HG03064 (cell line): ENCODE results near the gene PKD1L1.
"Not testable (repeated sequence)": the region's sequence is repeated elsewhere in the genome, so short reads cannot be mapped to it uniquely, and the experiment has no call there.

Experiments
- ATAC-seq: cut with Tn5 transposase; IDR thresholded peaks from one replicate; pipeline ENCODE4 v1.9.1; 2021; ENCODE audit warnings: low read depth; ENCODE audit not compliant: unreplicated experiment

PKD1L1 gene

GRCh38 chr7:47775238-47775637, 173.0 kb downstream of the PKD1L1 start:
- ATAC-seq = no peak

- ATAC-seq = no peak
Observed at GRCh38 chr7:47772492-47772891, 175.8 kb downstream of the PKD1L1 start.

- no peak for ATAC-seq
Observed at GRCh38 chr7:47771990-47772360, 176.3 kb downstream of the PKD1L1 start.

- no peak for ATAC-seq
Observed at GRCh38 chr7:47771336-47771989, 176.8 kb downstream of the PKD1L1 start.

- ATAC-seq = no peak
Observed at GRCh38 chr7:47766126-47766525, 182.1 kb downstream of the PKD1L1 start.

- ATAC-seq = no peak
Observed at GRCh38 chr7:47765373-47765979, 182.8 kb downstream of the PKD1L1 start.

GRCh38 chr7:47764746-47765145, 183.5 kb downstream of the PKD1L1 start:
- ATAC-seq = no peak

GRCh38 chr7:47763063-47763974, 184.9 kb downstream of the PKD1L1 start:
- ATAC-seq = no peak

- ATAC-seq = no peak
Observed at GRCh38 chr7:47762746-47763062, 185.6 kb downstream of the PKD1L1 start.

GRCh38 chr7:47762207-47762606, 186.1 kb downstream of the PKD1L1 start:
- no peak for ATAC-seq

- no peak for ATAC-seq
Observed at GRCh38 chr7:47759056-47759706, 189.1 kb downstream of the PKD1L1 start.

- ATAC-seq = no peak
Observed at GRCh38 chr7:47758546-47758945, 189.7 kb downstream of the PKD1L1 start.

- ATAC-seq = no peak
Observed at GRCh38 chr7:47757921-47758411, 190.3 kb downstream of the PKD1L1 start.

- ATAC-seq = no peak
Observed at GRCh38 chr7:47756636-47757035, 191.6 kb downstream of the PKD1L1 start.

GRCh38 chr7:47755248-47755647, 193.0 kb downstream of the PKD1L1 start:
- no peak for ATAC-seq

- not testable (repeated sequence) for ATAC-seq
Observed at GRCh38 chr7:47751724-47752123, 196.5 kb downstream of the PKD1L1 start.

GRCh38 chr7:47751043-47751442, 197.2 kb downstream of the PKD1L1 start:
- no peak for ATAC-seq

GRCh38 chr7:47748041-47748440, 200.2 kb downstream of the PKD1L1 start:
- ATAC-seq = no peak

GRCh38 chr7:47747160-47747559, 201.1 kb downstream of the PKD1L1 start:
- no peak for ATAC-seq

GRCh38 chr7:47746468-47746867, 201.8 kb downstream of the PKD1L1 start:
- ATAC-seq = no peak

- no peak for ATAC-seq
Observed at GRCh38 chr7:47744883-47745282, 203.4 kb downstream of the PKD1L1 start.
